Choroid plexus epithelial cell (primary cell): Measurements from ENCODE around the gene SFXN5.

Experiments
- DNase-seq: peaks from one replicate; pipeline ENCODE4 v3.0.0-alpha.2; 2010; ENCODE audit warnings: low read depth
- H3K4me3 ChIP-seq: 2 replicates; pipeline ENCODE4 v1.5.1; 2011; ENCODE audit warnings: low read depth, mild to moderate bottlenecking, control low read depth, low read length, moderate library complexity
- CTCF ChIP-seq: conservative IDR thresholded peaks from 2 replicates; pipeline ENCODE4 v1.5.1; 2011; ENCODE audit warnings: low read depth, mild to moderate bottlenecking, control low read depth, inconsistent platforms, low read length, moderate library complexity

SFXN5 gene

GRCh38 chr2:72972352-72973136 lies 99.0 kb downstream of the SFXN5 start:
- no peak for DNase-seq
- TF ChIP-seq CTCF, result no peak
- no peak overlapping the region for H3K4me3 ChIP-seq

GRCh38 chr2:72971036-72971435 lies 100.5 kb downstream of the SFXN5 start:
- no peak for TF ChIP-seq CTCF
- H3K4me3 ChIP-seq, result no peak overlapping the region
- no peak for DNase-seq

- no peak for DNase-seq
- no peak for TF ChIP-seq CTCF
- no peak overlapping the region for H3K4me3 ChIP-seq
Observed at GRCh38 chr2:72969706-72970105, 101.8 kb downstream of the SFXN5 start.

- no peak for TF ChIP-seq CTCF
- no peak for DNase-seq
- H3K4me3 ChIP-seq, result no peak overlapping the region
Observed at GRCh38 chr2:72968286-72968685, 103.2 kb downstream of the SFXN5 start.

- TF ChIP-seq CTCF, result no peak
- peak; percentile 9 for DNase-seq
- H3K4me3 ChIP-seq, result no peak overlapping the region
Observed at GRCh38 chr2:72965770-72966450, 105.6 kb downstream of the SFXN5 start.

DNA sequence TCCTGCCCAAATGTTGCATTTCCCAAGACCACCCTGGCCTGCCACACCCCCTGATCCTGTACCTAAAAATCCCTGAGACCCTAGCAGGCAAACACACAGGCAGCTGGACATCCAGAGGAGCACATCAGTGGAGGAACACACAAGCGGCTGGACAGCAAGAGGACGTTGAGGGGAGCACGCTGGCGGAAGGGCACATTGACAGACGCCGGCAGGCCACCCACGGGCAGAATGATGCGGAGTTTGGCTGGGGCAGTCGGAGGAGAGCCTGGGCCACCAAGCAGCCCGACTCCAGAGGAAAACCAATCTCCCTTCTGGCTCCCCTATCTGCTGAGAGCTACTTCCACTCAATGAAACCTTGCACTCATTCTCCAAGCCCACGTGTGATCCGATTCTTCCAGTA lies 106.5 kb downstream of the SFXN5 start:
- no peak overlapping the region for H3K4me3 ChIP-seq
- DNase-seq, result no peak
- TF ChIP-seq CTCF, result no peak

DNA sequence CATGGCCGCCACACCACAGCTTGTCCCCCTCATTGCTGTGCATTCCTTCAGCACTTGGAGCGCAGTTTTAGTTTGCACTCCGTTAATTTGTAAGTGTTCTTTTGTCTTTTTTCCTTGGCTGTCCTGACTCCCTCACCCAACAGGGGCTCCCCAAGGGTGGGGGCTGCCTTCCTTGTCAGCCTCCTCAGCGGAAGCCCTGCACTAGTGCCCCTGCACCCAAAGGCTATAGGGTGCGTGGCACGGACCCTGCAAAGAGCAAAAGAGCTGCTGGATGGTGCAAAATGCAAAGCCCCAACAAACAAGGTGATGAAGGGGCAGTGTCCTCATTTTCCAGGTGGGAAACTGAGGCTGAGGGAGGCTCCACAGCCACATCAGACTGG lies 107.4 kb downstream of the SFXN5 start:
- DNase-seq, result no peak
- no peak for TF ChIP-seq CTCF
- no peak overlapping the region for H3K4me3 ChIP-seq
